GM21390 (cell line): ENCODE data around the gene PAX6.

Source experiments
- ATAC-seq: cut with Tn5 transposase; IDR thresholded peaks from one replicate; pipeline ENCODE4 v1.9.1; 2021; ENCODE audit not compliant: unreplicated experiment

The PAX6 gene

DNA sequence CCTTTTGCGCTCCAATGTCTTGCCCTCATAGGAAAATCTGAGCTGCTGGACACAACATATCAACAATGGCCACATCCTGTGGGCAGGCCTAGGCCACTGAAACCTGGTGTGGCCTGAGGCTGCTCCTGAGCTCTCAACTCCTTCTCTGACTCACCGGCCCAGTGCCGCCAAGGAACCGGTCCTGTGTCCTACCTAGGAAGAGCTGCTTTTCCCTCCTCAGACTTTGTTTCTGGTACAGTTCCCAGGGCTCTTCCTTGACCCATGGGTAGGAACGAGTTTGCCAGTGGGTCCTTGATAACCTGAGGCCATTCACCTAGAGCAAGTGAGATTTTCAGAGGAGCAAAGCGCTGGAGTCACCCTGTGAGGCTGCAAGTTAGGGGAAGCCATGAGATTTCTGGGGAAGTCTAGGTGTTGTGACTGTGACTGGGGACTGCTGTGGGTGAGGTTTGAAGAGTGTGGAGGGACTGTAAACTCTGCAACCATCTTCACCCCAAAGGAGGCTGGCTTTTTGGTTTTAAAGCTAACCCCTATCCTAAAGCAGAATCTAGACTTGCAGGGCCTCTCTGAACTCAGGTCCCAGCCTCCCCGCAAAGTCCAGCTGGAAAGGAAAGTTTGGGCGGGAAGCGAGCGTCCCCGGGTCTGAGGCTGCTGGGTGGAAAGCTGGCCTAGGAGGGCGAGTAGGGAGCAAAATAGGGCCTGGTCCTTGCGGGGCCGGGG, 12.0 kb upstream of the PAX6 start:
- ATAC-seq, result no peak

GRCh38 chr11:31822175-31822926, 11.2 kb upstream of the PAX6 start:
- ATAC-seq, result no peak

GRCh38 chr11:31821766-31822165, 10.6 kb upstream of the PAX6 start:
- ATAC-seq, result no peak

DNA sequence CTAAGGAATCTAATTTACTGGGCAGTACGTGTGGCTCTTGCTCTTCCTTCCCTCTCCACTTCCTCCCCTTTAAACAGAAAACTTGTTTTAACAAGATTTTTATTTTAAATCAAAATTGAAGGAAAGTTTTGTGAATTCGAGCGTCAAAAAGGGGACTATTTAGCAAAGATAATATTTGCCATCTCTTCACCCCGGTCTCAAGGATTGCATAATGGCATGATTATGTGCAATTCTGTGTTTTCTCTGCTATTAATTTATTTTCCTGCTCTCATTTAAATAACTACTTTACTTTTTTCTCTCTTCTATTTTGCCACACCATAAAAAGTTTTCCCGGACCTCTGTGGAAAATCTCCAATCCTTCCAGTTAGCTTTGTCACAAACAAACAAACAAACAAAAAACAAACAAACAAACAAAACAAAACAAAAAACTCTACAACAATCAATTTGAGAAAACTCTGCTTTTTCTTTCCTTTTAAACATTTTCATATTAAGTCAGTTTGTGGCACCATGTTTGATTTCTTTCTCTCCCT, 10.2 kb upstream of the PAX6 start:
- ATAC-seq, result no peak

DNA sequence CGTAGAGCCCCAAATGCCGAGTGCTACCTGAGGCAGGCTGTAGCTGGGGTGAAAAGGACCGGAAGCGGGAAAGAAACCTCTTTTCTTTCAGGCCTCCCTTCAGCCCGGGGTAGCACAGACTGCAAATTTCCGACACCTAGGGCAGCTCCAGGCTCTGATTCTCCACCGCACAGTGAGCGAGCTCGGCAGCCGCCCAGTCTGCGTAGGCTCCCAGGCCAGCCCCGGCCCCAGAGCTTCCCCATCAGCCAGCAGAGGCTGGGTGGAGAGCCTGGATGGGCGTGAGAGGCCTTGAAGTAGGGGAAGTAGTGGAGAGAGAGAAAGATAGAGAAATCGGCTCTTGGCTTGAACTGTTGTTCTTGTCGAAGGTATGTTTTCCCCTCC, 9.3 kb upstream of the PAX6 start:
- no peak for ATAC-seq

- ATAC-seq, result no peak
These were observed 8.7 kb upstream of the PAX6 start for GRCh38 chr11:31819621-31820437.

DNA sequence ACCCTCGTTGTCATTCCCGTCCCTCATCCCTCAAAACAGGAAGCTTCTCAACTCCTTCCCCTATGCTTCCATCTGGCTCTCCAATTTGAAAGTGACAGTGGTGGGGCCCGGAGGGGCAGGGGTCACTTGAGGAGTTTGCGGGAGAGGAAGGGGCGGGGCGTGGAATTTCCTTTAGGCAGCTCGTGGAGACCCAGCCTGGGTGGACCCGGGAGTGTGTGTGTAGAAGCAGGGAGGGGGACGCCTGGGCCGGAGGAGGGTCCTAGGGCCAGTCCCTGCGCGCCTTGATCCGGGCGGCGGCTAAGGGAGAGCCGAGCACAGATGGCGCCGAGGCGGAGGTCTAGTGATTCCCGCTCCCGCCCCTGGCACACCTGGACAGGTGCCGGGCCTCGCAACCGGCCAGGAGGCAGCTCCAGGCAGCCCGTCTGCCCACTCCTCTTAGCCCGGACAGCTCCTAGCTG, 7.8 kb upstream of the PAX6 start:
- no peak for ATAC-seq

GRCh38 chr11:31818425-31818755, 7.3 kb upstream of the PAX6 start:
- ATAC-seq, result no peak

- no peak for ATAC-seq
These were observed 6.7 kb upstream of the PAX6 start for GRCh38 chr11:31817621-31818424.

- ATAC-seq, result no peak
These were observed 6.0 kb upstream of the PAX6 start for GRCh38 chr11:31817054-31817620.

DNA sequence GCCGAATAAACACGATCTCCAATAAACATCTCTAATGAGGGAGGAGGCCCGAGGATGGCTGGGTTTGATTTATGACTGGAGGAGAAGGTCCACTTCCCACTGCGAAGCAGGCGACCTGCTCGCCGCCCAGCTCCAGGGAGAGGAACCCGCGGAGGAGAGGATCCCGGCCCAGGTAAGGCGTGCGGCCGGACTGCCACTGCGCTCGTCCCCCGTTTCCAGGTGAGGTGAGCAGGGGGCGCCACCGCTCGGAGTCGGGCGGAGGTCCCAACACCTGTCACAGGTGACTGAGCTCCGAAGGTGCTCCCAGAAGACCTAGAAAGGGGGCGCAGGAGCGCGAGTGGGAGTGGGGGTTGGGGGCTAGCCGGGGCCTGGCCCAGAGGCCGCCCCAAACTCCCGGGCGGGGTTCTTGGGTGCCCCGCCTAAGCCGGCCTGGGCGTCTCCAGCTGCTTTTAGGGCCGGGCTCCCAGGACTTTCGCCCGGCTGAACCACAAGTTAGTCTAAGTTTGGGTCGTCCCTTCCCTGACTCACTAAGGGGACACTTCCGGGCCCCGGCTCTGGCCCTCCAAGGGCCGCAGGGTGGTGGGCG, 5.4 kb upstream of the PAX6 start:
- ATAC-seq, result no peak

GRCh38 chr11:31815711-31816467, 4.8 kb upstream of the PAX6 start:
- ATAC-seq, result no peak

DNA sequence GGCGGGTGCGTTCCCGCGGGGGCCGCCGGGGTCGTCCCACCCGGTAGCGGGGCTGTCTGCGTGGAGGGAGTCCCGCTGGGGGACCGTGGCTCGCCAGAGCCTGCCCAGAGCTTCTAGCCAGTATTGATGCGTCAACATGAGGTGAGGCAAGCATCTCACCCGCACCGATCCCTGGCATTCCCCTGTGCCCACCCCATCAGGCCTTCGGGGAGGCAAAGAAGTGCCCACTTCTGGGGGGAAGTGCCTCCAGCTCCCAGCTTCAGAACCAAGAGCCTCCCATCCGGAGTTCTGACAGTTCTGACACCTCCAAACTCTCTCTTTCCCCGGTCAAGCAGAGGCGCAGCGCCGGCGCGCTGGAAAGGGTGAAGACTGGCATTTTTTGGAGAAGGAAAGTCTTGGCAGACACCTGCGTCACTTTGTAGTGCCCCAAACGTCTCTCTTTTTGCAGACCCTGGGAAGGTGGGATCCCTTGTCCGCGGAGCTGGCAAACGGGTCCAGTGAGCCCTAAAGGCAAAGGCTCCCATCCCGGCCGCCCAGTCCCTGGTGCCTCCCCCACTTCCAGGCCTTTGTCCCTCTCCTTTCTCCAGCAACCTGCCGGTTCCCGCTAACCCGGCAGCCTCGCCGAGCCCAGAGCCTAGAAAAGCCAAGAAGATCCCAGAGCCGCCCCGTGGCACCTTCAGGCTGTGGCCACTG, 3.2 kb upstream of the PAX6 start:
- no peak for ATAC-seq

- ATAC-seq, result no peak
These were observed 2.5 kb upstream of the PAX6 start for GRCh38 chr11:31813391-31814175.

GRCh38 chr11:31812383-31813381, 1.6 kb upstream of the PAX6 start:
- ATAC-seq, result no peak

- no peak for ATAC-seq
These were observed 1.0 kb downstream of the PAX6 start for GRCh38 chr11:31809857-31810778.
